GM18861 (cell line): ENCODE measurements around the gene ERCC2.
"Not testable (repeated sequence)": the region's sequence is repeated elsewhere in the genome, so short reads cannot be mapped to it uniquely, and the experiment has no call there.

ENCODE experiments used
- ATAC-seq: cut with Tn5 transposase; IDR thresholded peaks from one replicate; pipeline ENCODE4 v1.9.1; 2021; ENCODE audit not compliant: unreplicated experiment

ERCC2 gene

GRCh38 chr19:45370410-45371204 is at the start of gene ERCC2:
TSS of gene ERCC2 (minus strand) at chr19:45370573. CDS start at chr19:45370540, 33 bp downstream.
- ATAC-seq, result peak; percentile 95

GRCh38 chr19:45419895-45420294 is 49.5 kb upstream of the ERCC2 start:
- ATAC-seq, result no peak

DNA sequence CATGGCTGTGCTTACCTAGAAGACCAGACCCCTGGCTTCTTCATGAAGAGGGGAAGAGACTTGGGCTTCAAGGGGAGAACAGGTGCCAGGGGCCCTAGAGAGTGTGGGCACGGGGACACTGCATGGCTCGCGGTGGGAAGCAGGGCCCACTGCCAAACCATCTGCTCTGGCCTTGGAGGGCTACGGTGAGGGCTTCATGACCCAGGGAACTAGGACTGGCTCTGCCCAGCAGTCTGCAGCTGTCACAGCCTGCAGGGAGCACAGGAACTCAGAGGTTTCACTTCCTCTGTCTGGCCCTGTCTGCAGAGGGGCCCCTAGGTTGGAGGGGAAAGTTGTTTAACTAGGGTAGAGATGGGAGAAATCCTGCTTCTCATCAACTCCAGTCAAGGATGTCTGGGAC is 49.0 kb upstream of the ERCC2 start:
- ATAC-seq, result peak; percentile 47

- ATAC-seq, result no peak
Observed at GRCh38 chr19:45418802-45419201, 48.4 kb upstream of the ERCC2 start.

- no peak for ATAC-seq
Observed at GRCh38 chr19:45417151-45417550, 46.8 kb upstream of the ERCC2 start.

DNA sequence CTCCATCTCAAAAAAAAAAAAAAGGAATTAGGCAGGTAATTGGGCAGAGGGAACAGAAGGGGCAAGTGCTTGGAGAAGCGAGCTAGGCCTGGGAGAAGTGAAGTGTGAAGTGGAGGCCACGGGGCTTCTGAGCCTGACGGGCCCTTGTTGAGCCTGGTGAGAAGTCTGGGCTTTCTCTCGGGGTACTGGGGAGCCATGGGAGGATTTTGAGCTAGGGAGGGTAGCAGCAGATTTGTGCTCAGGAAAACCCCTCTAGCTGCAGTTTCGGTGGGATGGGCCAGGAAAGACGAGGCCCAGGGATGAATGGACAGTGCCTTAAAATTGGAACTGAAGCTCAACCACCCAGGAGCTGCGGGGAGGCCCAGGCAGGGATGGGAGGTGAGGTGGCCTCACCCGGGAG is 44.1 kb upstream of the ERCC2 start:
- no peak for ATAC-seq

GRCh38 chr19:45413497-45413896 is 43.1 kb upstream of the ERCC2 start:
- no peak for ATAC-seq

DNA sequence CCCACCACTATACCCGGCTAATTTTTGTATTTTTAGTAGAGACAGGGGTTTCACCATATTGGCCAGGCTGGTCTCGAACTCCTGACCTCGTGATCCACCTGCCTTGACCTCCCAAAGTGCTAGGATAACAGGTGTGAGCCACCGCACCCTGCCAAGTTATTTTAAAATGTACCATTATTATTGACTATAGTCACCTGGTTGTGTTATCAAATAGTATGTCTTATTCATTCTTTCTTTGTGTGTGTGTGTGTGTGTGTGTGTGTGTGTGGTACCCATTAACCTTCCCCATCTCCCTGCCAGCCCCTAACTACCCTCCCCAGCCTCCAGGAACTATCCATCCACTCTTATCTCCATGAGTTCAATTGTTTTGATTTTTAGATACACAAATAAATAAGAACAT is 40.0 kb upstream of the ERCC2 start:
- not testable (repeated sequence) for ATAC-seq

DNA sequence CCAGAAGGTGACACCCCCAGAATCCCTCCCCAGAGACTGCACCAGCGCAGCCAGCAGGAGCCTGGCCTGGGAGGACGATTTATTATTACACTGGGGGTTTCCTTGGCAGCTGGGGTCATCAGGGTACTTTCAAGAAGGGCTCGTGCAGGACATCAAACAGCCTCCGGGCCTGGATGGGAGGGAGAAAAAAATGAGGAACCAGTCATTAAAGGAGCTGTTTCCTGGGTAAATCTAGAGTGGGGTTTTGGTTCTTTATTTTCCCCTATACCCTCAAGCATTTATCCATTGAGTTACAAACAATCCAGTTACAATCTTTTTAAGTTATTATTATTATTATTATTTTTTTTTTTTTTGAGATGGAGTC is 39.2 kb upstream of the ERCC2 start:
- no peak for ATAC-seq

- no peak for ATAC-seq
Observed at GRCh38 chr19:45408830-45409556, 38.6 kb upstream of the ERCC2 start.

GRCh38 chr19:45408121-45408520 is 37.7 kb upstream of the ERCC2 start:
- ATAC-seq, result no peak

GRCh38 chr19:45407585-45407984 is 37.2 kb upstream of the ERCC2 start:
- ATAC-seq, result not testable (repeated sequence)

- ATAC-seq, result no peak
Observed at GRCh38 chr19:45407091-45407375, 36.7 kb upstream of the ERCC2 start.

DNA sequence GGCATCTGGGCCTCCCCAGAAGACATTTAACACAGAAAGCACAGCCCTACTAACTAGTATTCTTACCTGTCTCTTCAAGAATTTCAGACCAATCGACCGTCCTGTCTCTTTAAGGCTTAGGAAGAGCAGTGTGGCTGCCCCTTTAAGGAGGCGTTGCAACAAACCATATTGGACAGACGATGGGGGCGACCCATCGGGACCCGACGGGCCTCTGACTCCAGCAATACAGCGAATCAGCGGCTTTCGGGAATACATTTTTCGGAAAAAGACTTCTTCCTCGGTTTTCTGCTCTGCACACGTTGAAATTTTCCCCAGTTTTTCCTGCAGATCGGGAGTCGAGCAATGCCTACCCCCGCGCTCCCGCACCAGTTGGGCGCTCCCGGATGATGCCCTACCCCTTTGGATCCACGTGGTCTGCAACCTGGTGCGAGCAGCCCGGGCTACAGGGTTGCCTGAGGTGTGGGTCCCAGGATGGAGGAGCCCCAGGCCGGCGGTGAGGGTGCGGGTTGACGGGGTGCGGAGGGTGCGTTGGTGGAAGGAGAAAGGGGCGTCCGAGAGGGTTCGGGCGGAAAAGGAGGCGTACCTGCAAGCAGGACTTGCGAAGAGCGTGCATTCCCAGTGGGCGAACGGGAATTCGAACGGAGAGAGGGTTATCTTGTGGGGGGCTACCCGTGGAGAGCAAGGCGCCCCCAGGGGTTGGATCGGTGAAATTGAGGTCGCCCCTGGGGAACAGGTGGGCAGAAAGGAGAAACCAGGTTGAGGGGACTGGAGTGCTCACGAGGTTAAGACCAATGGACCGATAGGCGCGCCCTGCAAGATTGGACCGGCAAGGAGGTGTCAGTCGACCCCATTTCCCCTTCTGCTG is 36.1 kb upstream of the ERCC2 start, which contains the start of gene POLR1G:
POLR1G (plus strand) TSS at position 419 of the 865 bp plus-strand sequence; CDS start at position 472, 53 bp downstream.
- peak; percentile 50 for ATAC-seq

DNA sequence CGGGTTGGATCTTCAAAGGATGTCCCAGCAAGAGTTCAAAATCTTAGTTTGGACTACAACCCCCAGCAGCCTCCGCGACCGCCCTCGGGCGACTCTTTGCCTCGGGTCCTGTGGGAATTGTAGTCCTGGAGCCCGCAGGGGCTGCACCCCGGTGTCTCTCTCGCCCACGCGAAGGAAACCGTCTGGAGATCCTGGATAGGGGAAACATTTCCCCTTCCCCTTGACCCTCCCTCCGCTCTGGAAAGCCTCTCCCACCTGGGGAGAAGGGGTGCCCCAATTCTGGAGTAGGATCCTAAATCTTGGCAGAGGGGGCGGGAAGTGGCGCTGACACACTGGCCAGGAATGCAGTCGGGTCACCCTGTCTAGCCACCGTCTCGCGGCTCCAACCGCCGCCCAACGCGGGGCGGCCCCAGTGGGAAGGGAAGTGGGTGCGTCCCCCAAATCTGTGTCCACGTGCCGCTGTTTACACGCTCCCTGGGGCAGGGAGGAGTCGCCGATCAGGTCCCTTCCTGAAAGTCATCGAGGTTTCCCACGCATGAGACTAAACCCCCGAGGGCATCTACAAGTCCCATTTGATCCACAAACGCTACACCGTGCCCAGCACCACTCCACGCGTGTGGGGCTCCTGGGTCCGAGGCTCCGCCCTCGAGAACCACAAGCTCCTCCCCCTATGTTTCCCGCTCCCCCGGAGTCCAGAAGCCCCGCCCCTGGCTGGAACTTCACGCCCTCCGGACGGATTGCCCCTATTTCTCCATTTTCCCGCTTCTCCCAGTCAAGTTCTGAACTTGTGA is 35.3 kb upstream of the ERCC2 start:
- ATAC-seq, result peak; percentile 33

- ATAC-seq, result peak; percentile 11
Observed at GRCh38 chr19:45404557-45405434, 34.4 kb upstream of the ERCC2 start, which contains the start of gene PPP1R13L. TSS of gene PPP1R13L (minus strand) at chr19:45405069. CDS start at chr19:45398318, 6,751 bp downstream.

DNA sequence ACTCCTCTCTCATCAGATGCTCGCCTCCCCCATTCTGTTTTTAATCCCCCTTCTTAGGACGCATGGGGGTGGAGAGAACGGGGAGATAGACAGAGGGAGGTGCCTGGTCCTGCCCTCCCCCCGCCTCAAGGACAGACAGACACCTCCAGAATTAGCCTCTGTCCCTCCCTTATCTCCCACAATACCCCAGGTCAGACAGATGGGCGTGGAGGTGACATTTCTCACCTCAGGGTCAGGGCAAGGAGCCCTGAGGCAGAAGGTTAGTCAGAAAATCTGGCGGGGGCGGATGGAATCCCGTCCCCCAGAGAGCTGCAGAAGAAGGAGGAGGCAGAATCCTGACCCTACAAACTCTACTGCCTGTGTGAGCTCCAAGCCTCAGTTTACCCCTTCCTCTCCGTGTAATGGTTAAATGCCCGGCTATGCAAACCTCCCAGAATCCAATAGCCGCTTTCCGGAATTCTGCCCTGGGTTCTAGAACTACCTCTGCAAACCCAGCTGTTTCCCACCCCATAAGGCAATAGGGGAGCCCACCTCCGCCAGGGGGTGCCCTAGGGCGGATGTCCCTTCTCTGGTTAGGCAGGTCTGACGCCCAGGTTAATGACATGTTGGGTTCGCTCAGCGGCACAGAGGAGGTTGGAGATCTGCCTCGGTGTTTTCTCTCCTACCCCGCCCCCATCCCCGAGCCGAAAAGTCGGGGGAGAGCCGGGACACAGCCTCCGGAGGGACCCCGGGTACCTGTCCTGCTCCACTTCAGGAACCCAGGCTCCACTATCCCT is 33.6 kb upstream of the ERCC2 start:
- ATAC-seq, result peak; percentile 27

DNA sequence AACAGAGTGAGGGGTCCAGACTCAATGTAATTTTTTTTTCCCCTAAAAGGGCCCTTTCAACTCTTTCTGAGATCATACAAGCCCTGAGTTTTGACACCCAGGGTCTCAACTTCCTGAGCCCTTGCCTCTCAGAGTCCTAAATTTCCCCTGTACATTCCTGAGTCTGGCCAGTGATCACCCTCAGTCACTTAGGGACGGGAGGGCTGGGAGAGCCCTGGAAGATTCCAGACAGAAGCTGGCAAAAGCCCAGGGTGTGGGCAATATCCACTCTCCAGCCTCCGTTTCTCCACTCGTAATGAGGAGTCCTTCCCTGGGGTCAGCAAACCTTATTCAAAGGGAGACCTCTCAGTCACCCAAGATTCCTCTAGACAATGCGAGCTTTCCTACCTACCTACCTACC is 32.9 kb upstream of the ERCC2 start:
- no peak for ATAC-seq
